ENCODE data around the gene ARID1A.

DNA sequence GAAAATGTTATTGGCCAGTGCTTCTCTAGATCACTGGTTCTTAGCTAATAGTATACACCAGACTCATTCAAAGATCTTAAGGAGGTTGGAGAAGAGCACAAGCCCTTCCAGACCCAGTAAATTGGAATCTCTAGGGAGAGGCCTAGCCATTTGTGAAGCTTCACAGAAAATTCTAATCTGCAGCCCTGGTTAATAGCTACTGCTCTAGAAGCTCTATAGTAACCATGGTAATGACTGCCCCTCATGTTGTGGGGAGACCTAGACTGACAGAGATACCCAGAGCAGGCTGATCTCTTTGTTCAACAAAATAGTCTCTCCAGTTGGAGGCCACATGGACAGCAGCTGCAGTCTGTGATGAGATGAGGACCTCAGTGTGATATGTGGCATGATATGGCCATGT, 31.7 kb downstream of the ARID1A start:
- TF ChIP-seq CTCF (IDR thresholded peaks at IDR 0.05) = no peak
- no peak for TF ChIP-seq EP300 (IDR thresholded peaks at IDR 0.05)
- TF ChIP-seq POLR2AphosphoS5 (IDR thresholded peaks at IDR 0.05) = no peak
- no peak for TF ChIP-seq POLR2A (IDR thresholded peaks at IDR 0.05; ENCODE audit: low read depth)

Measured in esophagus muscularis mucosa (tissue), 4 donors.